ENCODE results near the gene DRC3.

DRC3 gene

DNA sequence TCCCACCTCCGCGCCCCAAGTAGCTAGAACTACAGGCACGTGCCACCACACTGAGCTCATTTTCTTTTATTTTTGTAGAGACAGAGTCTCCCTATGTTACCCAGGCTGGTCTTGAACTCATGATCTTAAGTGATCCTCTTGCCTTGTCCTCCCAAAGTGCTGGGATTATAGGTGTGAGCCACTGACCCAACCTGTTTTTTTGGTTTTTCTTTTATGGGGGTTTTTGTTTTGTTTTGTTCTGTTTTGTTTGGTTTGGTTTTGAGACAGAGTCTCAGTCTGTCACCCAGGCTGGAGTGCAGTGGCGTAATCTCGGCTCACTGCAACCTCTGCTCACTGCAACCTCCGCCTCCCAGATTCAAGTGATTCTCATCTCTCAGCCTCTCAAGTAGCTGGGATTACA is 82.9 kb downstream of the DRC3 start:
- DNase-seq (ENCODE audit: low spot score): no peak

GRCh38 chr17:18056214-18056613 is 83.6 kb downstream of the DRC3 start:
- DNase-seq (ENCODE audit: low spot score): no peak

DNA sequence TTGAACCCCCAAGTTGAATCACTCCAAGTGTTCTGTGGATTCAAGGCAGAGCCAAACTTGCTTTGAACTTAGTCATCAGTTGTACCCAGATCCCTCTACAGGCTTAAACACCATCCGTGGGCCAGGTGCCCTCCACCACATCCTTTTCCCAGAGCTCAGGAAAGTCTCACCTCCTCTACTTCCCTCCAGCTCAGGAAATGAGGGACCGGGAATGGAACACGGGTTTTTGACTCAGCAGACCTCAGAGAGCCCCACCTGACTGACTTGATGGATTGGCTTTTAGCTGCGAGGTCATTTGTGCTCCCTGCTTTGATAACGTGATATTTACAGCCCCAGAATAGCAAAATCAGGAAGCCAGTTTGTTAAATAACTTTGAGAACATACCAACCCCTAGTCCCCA is 86.6 kb downstream of the DRC3 start:
- DNase-seq (ENCODE audit: low spot score): no peak

GRCh38 chr17:18064053-18064452 is 91.4 kb downstream of the DRC3 start:
- no peak for DNase-seq (ENCODE audit: low spot score)

DNA sequence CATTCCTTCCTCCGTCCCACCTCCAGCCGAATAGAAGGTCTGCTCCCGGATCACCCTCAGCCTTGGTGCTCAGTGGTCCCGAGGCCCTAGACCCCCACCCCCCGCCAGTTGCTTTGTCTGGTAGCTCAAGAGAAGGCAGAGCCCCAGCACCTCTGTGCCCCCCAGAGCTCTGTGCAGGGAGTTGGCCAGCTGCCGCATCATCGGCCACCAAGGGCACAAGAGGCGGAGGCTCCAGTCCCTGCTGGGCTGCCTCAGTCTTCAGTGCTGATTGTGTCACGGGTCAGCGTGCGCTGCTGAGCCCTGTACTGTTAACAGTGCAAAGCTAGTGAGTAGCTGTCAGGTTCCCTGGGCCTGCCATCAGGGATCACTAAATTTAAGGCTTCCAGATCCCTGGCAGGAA is 92.9 kb downstream of the DRC3 start:
- DNase-seq (ENCODE audit: low spot score): no peak

All from CD4-positive, alpha-beta T cell treated with Interleukin-6 at 100 ng/mL for 8 hours (primary cell).